Measurements from ENCODE around the gene GTF3A.

Gene GTF3A

DNA sequence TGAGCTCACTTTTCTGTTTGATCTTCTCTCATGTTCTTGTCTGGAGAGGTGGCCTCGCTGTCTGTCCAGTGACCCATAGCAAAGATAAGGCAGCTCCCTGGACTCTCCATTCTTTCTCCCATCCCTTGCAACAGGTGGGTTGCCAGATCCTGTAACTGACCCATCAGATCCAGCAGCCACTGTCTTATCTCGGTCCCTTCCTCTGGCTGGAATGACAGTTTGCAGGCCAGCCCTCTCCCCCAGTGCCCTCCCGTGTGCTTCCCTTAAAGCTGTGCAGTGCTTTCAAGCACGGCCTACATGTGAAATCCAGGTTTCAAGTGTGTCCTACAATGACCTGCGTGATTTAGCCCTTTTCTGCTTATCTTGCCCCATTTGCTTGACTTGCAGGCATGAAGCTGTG lies 3.7 kb downstream of the GTF3A start:
- no peak for DNase-seq
- Histone ChIP-seq H3K4me1 (ENCODE audit: control extremely low read depth in 1 of 4, control insufficient read depth in 4 of 4, insufficient read depth in 4 of 4, low read length in 3 of 4) (peaks cover 32 to 59% (median 46%) of the 10 kb centered on the region in 4 experiments), H3K27ac (ENCODE audit: insufficient read depth in 1 of 2, low read depth in 1 of 2, low read length in 2 of 2, poor library complexity in 1 of 2, severe bottlenecking in 2 of 2) (peak overlapping the region; percentile 26 to 85), H3K27me3 (replicated peaks in 2 of 5; ENCODE audit: control insufficient read depth in 4 of 5, insufficient read depth in 5 of 5, low read length in 4 of 5) (no peaks in the 10 kb centered on the region), H3K36me3 (ENCODE audit: control insufficient read depth in 4 of 4, insufficient read depth in 4 of 4, low read length in 3 of 4) (peaks cover 22 to 56% (median 43%) of the 10 kb centered on the region in 4 experiments), H3K9me3 (ENCODE audit: control extremely low read depth in 1 of 5, control insufficient read depth in 4 of 5, insufficient read depth in 2 of 5, low read depth in 1 of 5, low read length in 4 of 5) (no peaks in the 10 kb centered on the region), H3K4me3 (ENCODE audit: control insufficient read depth in 1 of 7, extremely low read depth in 1 of 7, insufficient read depth in 4 of 7, low read depth in 2 of 7, low read length in 6 of 7) (peak overlapping the region in 1 of 7 experiments; percentile 93)
- POLR2A ChIA-PET, result no interaction called here
- CTCF ChIA-PET, result interaction anchor here (0.6 to 5.9 kb wide), 8 partner anchors 12 to 398 kb away, joined by 3 to 56 read pairs (median 4); partner anchors contain the start of gene MTIF3
- WGBS (ENCODE audit: insufficient coverage), result 98% methylated on average over 5 of the region's 5 CpGs

DNA sequence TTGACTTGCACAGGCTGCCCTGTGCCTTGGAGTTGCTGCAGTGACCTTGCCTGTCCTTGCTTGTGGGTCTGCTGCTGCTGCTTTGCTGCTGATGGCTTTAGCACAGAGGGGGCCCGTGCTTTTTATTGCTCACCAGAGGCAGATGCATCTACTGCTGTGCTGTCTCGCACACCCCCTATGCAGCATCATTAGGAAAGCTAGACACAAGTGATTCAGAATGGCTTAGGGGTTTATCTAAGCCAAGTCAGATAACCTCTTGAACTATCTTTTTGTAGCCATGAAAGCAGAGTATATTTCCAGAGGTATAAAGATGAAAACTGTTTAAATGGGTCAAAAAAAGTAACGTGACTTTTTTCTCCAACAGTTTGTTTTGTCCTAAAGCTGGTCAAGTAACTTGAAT lies 7.8 kb downstream of the GTF3A start:
- POLR2A ChIA-PET, result interaction anchor here (0.6 kb wide), 1 partner anchor 15 kb away, joined by 4 read pairs; no protein-coding TSS in a partner anchor
- H3K4me3 ChIP-seq (ENCODE audit: control insufficient read depth in 1 of 7, extremely low read depth in 1 of 7, insufficient read depth in 4 of 7, low read depth in 2 of 7, low read length in 6 of 7), result no peak overlapping the region
- no peaks in the 10 kb centered on the region for H3K27me3 ChIP-seq (replicated peaks in 2 of 5; ENCODE audit: control insufficient read depth in 4 of 5, insufficient read depth in 5 of 5, low read length in 4 of 5)
- no peak for DNase-seq
- peaks cover 42 to 89% (median 69%) of the 10 kb centered on the region in 4 experiments for H3K36me3 ChIP-seq (ENCODE audit: control insufficient read depth in 4 of 4, insufficient read depth in 4 of 4, low read length in 3 of 4)
- CTCF ChIA-PET, result interaction anchor here (1.1 to 5.9 kb wide), 3 partner anchors 11 to 52 kb away, joined by 3 to 31 read pairs (median 4); no protein-coding TSS in a partner anchor
- no peaks in the 10 kb centered on the region for H3K9me3 ChIP-seq (ENCODE audit: control extremely low read depth in 1 of 5, control insufficient read depth in 4 of 5, insufficient read depth in 2 of 5, low read depth in 1 of 5, low read length in 4 of 5)
- 84% methylated on average over 3 of the region's 3 CpGs for WGBS (ENCODE audit: insufficient coverage)
- H3K27ac ChIP-seq (ENCODE audit: insufficient read depth in 1 of 2, low read depth in 1 of 2, low read length in 2 of 2, poor library complexity in 1 of 2, severe bottlenecking in 2 of 2), result no peak overlapping the region
- peaks cover 11 to 23% (median 18%) of the 10 kb centered on the region in 4 experiments for H3K4me1 ChIP-seq (ENCODE audit: control extremely low read depth in 1 of 4, control insufficient read depth in 4 of 4, insufficient read depth in 4 of 4, low read length in 3 of 4)

DNA sequence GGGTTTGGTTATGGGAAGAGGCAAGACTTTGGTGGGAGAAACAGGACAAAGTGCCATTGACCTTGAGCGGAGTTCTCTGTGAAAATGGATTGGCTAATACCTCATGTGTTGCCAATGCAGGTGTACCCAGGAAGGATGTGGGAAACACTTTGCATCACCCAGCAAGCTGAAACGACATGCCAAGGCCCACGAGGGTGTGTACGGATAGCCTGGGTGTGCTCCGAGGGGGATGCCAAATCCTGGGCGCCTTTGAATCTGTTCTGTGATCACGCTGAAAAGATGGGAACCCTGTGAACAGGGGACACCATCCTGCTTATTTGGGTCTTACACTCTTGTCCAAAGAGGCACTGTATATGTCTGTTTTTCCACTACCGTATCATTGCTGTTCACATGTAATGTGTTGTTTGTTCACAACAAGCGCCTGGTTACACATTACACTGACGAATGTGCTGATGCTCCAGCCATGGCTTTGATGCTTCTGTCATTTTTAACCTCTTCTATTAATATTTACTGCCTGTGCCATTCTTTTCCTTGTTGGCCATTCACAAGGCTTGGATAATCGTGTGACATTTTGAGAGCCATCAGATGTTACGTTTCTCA lies 8.3 kb downstream of the GTF3A start:
- no peak overlapping the region for H3K4me3 ChIP-seq (ENCODE audit: control insufficient read depth in 1 of 7, extremely low read depth in 1 of 7, insufficient read depth in 4 of 7, low read depth in 2 of 7, low read length in 6 of 7)
- POLR2A ChIA-PET, result no interaction called here
- H3K4me1 ChIP-seq (ENCODE audit: control extremely low read depth in 1 of 4, control insufficient read depth in 4 of 4, insufficient read depth in 4 of 4, low read length in 3 of 4), result peaks cover 6 to 18% (median 13%) of the 10 kb centered on the region in 4 experiments
- 91% methylated on average over 10 of the region's 12 CpGs for WGBS (ENCODE audit: insufficient coverage)
- CTCF ChIA-PET, result interaction anchor here (1.1 to 5.9 kb wide), 3 partner anchors 11 to 53 kb away, joined by 3 to 31 read pairs (median 4); no protein-coding TSS in a partner anchor
- H3K36me3 ChIP-seq (ENCODE audit: control insufficient read depth in 4 of 4, insufficient read depth in 4 of 4, low read length in 3 of 4), result peaks cover 42 to 87% (median 68%) of the 10 kb centered on the region in 4 experiments
- H3K27me3 ChIP-seq (replicated peaks in 2 of 5; ENCODE audit: control insufficient read depth in 4 of 5, insufficient read depth in 5 of 5, low read length in 4 of 5), result no peaks in the 10 kb centered on the region
- no peaks in the 10 kb centered on the region for H3K9me3 ChIP-seq (ENCODE audit: control extremely low read depth in 1 of 5, control insufficient read depth in 4 of 5, insufficient read depth in 2 of 5, low read depth in 1 of 5, low read length in 4 of 5)
- H3K27ac ChIP-seq (ENCODE audit: insufficient read depth in 1 of 2, low read depth in 1 of 2, low read length in 2 of 2, poor library complexity in 1 of 2, severe bottlenecking in 2 of 2), result no peak overlapping the region
- DNase-seq, result no peak

DNA sequence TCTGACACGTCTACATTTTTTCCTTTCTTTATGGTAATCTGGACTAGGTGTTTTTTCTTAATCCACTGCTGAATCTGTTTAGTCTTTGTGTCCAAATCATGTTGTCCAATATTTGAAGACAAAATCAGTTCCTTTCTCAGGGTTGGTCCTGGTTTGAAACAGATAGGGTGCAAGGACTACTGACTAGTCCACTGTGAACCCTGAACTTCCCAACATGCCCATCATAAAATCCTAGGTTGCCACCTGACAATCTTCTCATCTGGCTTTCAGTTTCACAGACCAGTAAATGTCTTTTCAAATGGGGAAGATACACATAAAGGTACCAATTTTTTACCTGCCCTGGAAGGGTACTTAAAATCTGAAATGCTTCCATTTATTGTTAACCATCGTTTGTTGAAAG lies 12.7 kb downstream of the GTF3A start:
- peaks cover 16 to 28% (median 22%) of the 10 kb centered on the region in 4 experiments for H3K4me1 ChIP-seq (ENCODE audit: control extremely low read depth in 1 of 4, control insufficient read depth in 4 of 4, insufficient read depth in 4 of 4, low read length in 3 of 4)
- WGBS (ENCODE audit: insufficient coverage), result 86% methylated on average over 1 of the region's 2 CpGs
- peaks cover 32 to 64% (median 50%) of the 10 kb centered on the region in 4 experiments for H3K36me3 ChIP-seq (ENCODE audit: control insufficient read depth in 4 of 4, insufficient read depth in 4 of 4, low read length in 3 of 4)
- no peaks in the 10 kb centered on the region for H3K9me3 ChIP-seq (ENCODE audit: control extremely low read depth in 1 of 5, control insufficient read depth in 4 of 5, insufficient read depth in 2 of 5, low read depth in 1 of 5, low read length in 4 of 5)
- no peak overlapping the region for H3K27ac ChIP-seq (ENCODE audit: insufficient read depth in 1 of 2, low read depth in 1 of 2, low read length in 2 of 2, poor library complexity in 1 of 2, severe bottlenecking in 2 of 2)
- no peaks in the 10 kb centered on the region for H3K27me3 ChIP-seq (replicated peaks in 2 of 5; ENCODE audit: control insufficient read depth in 4 of 5, insufficient read depth in 5 of 5, low read length in 4 of 5)
- ChIA-PET POLR2A (no interaction called here), CTCF (no interaction called here)
- DNase-seq, result no peak
- H3K4me3 ChIP-seq (ENCODE audit: control insufficient read depth in 1 of 7, extremely low read depth in 1 of 7, insufficient read depth in 4 of 7, low read depth in 2 of 7, low read length in 6 of 7), result no peak overlapping the region

DNA sequence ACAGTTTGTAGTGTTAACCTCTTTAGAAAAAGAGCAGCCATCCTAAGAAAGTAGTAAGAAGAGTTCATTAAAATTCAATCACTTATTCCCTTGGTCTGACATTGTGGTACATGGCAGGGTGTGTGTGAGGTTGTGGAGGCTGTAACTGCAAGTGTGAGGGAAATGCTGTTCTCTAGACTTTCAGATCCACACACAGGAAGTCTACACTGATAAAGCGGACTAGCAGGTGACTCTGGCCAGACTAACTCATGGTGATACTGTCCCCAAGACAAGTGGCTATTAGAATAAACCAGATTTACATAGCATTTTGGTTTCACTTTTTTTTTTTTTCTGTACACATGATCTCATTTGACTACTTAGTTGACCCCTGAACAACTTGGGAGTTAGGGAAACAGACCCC lies 16.0 kb downstream of the GTF3A start:
- Histone ChIP-seq H3K27me3 (replicated peaks in 2 of 5; ENCODE audit: control insufficient read depth in 4 of 5, insufficient read depth in 5 of 5, low read length in 4 of 5) (no peaks in the 10 kb centered on the region), H3K4me1 (ENCODE audit: control extremely low read depth in 1 of 4, control insufficient read depth in 4 of 4, insufficient read depth in 4 of 4, low read length in 3 of 4) (peaks cover 26 to 59% (median 42%) of the 10 kb centered on the region in 4 experiments), H3K36me3 (ENCODE audit: control insufficient read depth in 4 of 4, insufficient read depth in 4 of 4, low read length in 3 of 4) (peaks cover 15 to 36% (median 23%) of the 10 kb centered on the region in 4 experiments), H3K4me3 (ENCODE audit: control insufficient read depth in 1 of 7, extremely low read depth in 1 of 7, insufficient read depth in 4 of 7, low read depth in 2 of 7, low read length in 6 of 7) (no peak overlapping the region), H3K27ac (ENCODE audit: insufficient read depth in 1 of 2, low read depth in 1 of 2, low read length in 2 of 2, poor library complexity in 1 of 2, severe bottlenecking in 2 of 2) (no peak overlapping the region), H3K9me3 (ENCODE audit: control extremely low read depth in 1 of 5, control insufficient read depth in 4 of 5, insufficient read depth in 2 of 5, low read depth in 1 of 5, low read length in 4 of 5) (no peaks in the 10 kb centered on the region)
- DNase-seq, result no peak
- CTCF ChIA-PET, result interaction anchor here (1.1 to 2.0 kb wide), 3 partner anchors 9 to 14 kb away, joined by 3 to 13 read pairs (median 5); partner anchors contain the start of gene MTIF3
- POLR2A ChIA-PET, result no interaction called here
- no CpG with 5 or more reads among the region's 1 CpG for WGBS (ENCODE audit: insufficient coverage)

DNA sequence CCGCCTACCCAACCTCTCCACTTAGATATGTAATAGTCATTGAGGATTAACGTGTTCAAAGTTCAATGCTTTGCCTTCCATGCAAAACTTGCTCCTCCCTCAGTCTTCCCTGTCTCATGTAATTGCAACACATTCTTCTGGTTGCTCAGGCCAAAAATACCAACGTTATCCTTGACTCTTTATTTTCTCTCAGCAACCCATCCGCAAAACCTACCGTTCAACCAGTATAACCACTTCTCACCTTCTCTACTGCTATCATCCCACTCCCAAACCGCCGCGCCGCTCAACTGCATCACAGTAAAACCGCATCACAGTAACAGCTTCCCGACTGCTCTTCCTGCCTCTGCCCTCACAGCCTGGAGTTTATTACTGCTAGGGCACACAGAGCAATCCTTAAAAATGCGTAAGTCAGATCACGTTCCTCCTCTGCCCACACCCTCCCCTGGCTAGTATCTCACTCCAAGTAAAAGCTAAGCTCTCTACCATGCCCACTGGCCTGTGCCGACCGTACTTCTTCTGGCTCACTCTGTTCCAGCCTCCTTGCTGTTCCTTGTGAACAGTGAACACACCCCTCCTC lies 17.7 kb downstream of the GTF3A start:
- peak; percentile 44 to 64 (median 56) for DNase-seq
- peaks cover 31 to 73% (median 55%) of the 10 kb centered on the region in 4 experiments for H3K4me1 ChIP-seq (ENCODE audit: control extremely low read depth in 1 of 4, control insufficient read depth in 4 of 4, insufficient read depth in 4 of 4, low read length in 3 of 4)
- 62% methylated on average over 14 of the region's 15 CpGs for WGBS (ENCODE audit: insufficient coverage)
- no peaks in the 10 kb centered on the region for H3K9me3 ChIP-seq (ENCODE audit: control extremely low read depth in 1 of 5, control insufficient read depth in 4 of 5, insufficient read depth in 2 of 5, low read depth in 1 of 5, low read length in 4 of 5)
- H3K27me3 ChIP-seq (replicated peaks in 2 of 5; ENCODE audit: control insufficient read depth in 4 of 5, insufficient read depth in 5 of 5, low read length in 4 of 5), result no peaks in the 10 kb centered on the region
- H3K27ac ChIP-seq (ENCODE audit: insufficient read depth in 1 of 2, low read depth in 1 of 2, low read length in 2 of 2, poor library complexity in 1 of 2, severe bottlenecking in 2 of 2), result peak overlapping the region in 1 of 2 experiments; percentile 72
- H3K4me3 ChIP-seq (ENCODE audit: control insufficient read depth in 1 of 7, extremely low read depth in 1 of 7, insufficient read depth in 4 of 7, low read depth in 2 of 7, low read length in 6 of 7), result peak overlapping the region in 3 of 7 experiments; percentile 37 to 53 (median 47)
- ChIA-PET POLR2A (interaction anchor here (1.1 to 1.4 kb wide), 2 partner anchors 16 to 51 kb away, joined by 5 to 7 read pairs; no protein-coding TSS in a partner anchor), CTCF (interaction anchor here (1.4 to 4.9 kb wide), 7 partner anchors 11 to 70 kb away, joined by 3 to 43 read pairs (median 4); partner anchors contain the start of gene GTF3A)
- H3K36me3 ChIP-seq (ENCODE audit: control insufficient read depth in 4 of 4, insufficient read depth in 4 of 4, low read length in 3 of 4), result peaks cover 8 to 22% (median 12%) of the 10 kb centered on the region in 4 experiments

All from common myeloid progenitor, CD34-positive (primary cell).